K562 (cell line): ENCODE measurements around the gene IMPDH2. TPM values are rescaled to one million over a fixed set of nuclear protein-coding genes. Genes with fewer than 3 reads are reported as not detected.
A peak's percentile ranks its signal among the peaks of the same experiment; 100 is the strongest.

Source experiments
- COPS2 ChIP-seq: fragments of 450-650 bp; conservative IDR thresholded peaks from 2 replicates; pipeline ENCODE4 v1.6.1; 2016; ENCODE audit warnings: mild to moderate bottlenecking, moderate library complexity
- DNMT1 ChIP-seq: fragments of 450-650 bp; IDR thresholded peaks from 2 replicates; pipeline ENCODE4 v1.6.1; 2016; ENCODE audit warnings: antibody characterized with exemption, mild to moderate bottlenecking
- E2F6 ChIP-seq, 2 experiments: IDR thresholded peaks; 2 replicates each; pipeline ENCODE4 v1.6.1; 2011; ENCODE audit warnings: borderline replicate concordance in 1 of 2, control low read depth in 1 of 2, low read depth in 1 of 2, low read length in 1 of 2, mild to moderate bottlenecking in 1 of 2, mixed read lengths in 1 of 2, moderate library complexity in 1 of 2; ENCODE audit not compliant: insufficient read depth in 1 of 2, insufficient read length in 1 of 2, poor library complexity in 1 of 2, severe bottlenecking in 1 of 2; ENCODE audit errors: extremely low read depth in 1 of 2
- EWSR1 ChIP-seq: fragments of 450-650 bp; IDR thresholded peaks from 2 replicates; pipeline ENCODE4 v1.6.1; 2018; ENCODE audit warnings: borderline replicate concordance, mild to moderate bottlenecking, low read depth, moderate library complexity; ENCODE audit not compliant: partially characterized antibody
- FOXJ2 ChIP-seq: fragments of 200-800 bp; sonication (Bioruptor generic); IDR thresholded peaks from 2 replicates; pipeline ENCODE4 v1.6.1; 2016; ENCODE audit warnings: missing genetic modification characterization, missing compliant biosample characterization
- FOXO4 ChIP-seq: fragments of 450-650 bp; formaldehyde crosslinking; IDR thresholded peaks from 2 replicates; pipeline ENCODE4 v1.4.0; 2020; ENCODE audit warnings: mild to moderate bottlenecking, moderate library complexity
- HLTF ChIP-seq: fragments of 450-650 bp; IDR thresholded peaks from 2 replicates; pipeline ENCODE4 v1.6.1; 2016
- JUND ChIP-seq, 2 experiments: IDR thresholded peaks; 2 replicates in 1 of 2; 3 replicates in 1 of 2; pipeline ENCODE4 v1.6.1; 2011; ENCODE audit warnings: borderline replicate concordance in 2 of 2, low read depth in 2 of 2, low read length in 2 of 2, improper control_type of control experiment in 1 of 2, missing biosample characterization in 1 of 2, missing genetic modification characterization in 1 of 2, missing genetic modification reagents in 1 of 2
- L3MBTL2 ChIP-seq: fragments of 450-650 bp; IDR thresholded peaks from 2 replicates; pipeline ENCODE4 v1.6.1; 2016; ENCODE audit warnings: mild to moderate bottlenecking, moderate library complexity
- POLR2AphosphoS5 ChIP-seq: IDR thresholded peaks from 2 replicates; pipeline ENCODE4 v1.6.1; 2011; ENCODE audit warnings: mild to moderate bottlenecking, low read depth, low read length, moderate library complexity; ENCODE audit not compliant: control insufficient read depth, insufficient read depth
- PURB ChIP-seq: sonication (generic); formaldehyde crosslinking; IDR thresholded peaks from 2 replicates; pipeline ENCODE4 v1.9.0; 2021; ENCODE audit warnings: low read depth, mild to moderate bottlenecking, missing genetic modification reagents
- RCOR1 ChIP-seq, 2 experiments: IDR thresholded peaks; 2 replicates each; pipeline ENCODE4 v1.6.1; 2012; ENCODE audit warnings: low read depth in 2 of 2, low read length in 2 of 2, borderline replicate concordance in 1 of 2, improper control_type of control experiment in 1 of 2
- polyA plus RNA-seq, 8 experiments: library from polyadenylated mRNA; depleted of rRNA in 4 of 8; stranded (reverse) in 5 of 8; unstranded in 3 of 8; fragments of >200 nt; fragmentation: Nextera tagmentation in 2 of 8; fragmentation: Illumina TruSeq in 1 of 8; extraction: Ambion mirVana in 2 of 8; extraction: Trizol in 1 of 8; gene quantifications; 2 replicates each; pipeline versions ENCODE4 v1.2.1 to v1.2.3, GENCODE V29; 2011 to 2014; ENCODE audit warnings: inconsistent platforms in 1 of 8, missing spikeins in 1 of 8
- total RNA-seq, 7 experiments: library from RNA; depleted of rRNA in 6 of 7; stranded (reverse); fragments of >200 nt in 6 of 7; fragmentation: Illumina TruSeq in 2 of 7; extraction: Trizol in 2 of 7; gene quantifications; 2 replicates each; pipeline versions ENCODE4 v1.2.1 to v1.2.3, GENCODE V29; 2011 to 2021; ENCODE audit warnings: low replicate concordance in 1 of 7
- TF ChIP-seq, protein P1 (sequence below), 2 experiments: fragments of 450-650 bp in 1 of 2; IDR thresholded peaks; 2 replicates each; pipeline ENCODE4 v1.6.1; 2011 to 2017; ENCODE audit warnings: low read depth in 2 of 2, antibody characterized with exemption in 1 of 2, borderline replicate concordance in 1 of 2, low read length in 1 of 2, mild to moderate bottlenecking in 1 of 2, mixed read lengths in 1 of 2; ENCODE audit not compliant: control insufficient read depth in 1 of 2
- TF ChIP-seq, protein P2 (sequence below): fragments of 450-650 bp; formaldehyde crosslinking; conservative IDR thresholded peaks from 2 replicates; pipeline ENCODE4 v1.4.0; 2022; ENCODE audit warnings: mild to moderate bottlenecking, missing genetic modification characterization

The IMPDH2 gene
- total and polyA plus RNA-seq, 9 of the 15 experiments (the other 6 are each of a cell fraction or from before 2014, with no cell fraction given): 318 to 507 (median 366) TPM

DNA sequence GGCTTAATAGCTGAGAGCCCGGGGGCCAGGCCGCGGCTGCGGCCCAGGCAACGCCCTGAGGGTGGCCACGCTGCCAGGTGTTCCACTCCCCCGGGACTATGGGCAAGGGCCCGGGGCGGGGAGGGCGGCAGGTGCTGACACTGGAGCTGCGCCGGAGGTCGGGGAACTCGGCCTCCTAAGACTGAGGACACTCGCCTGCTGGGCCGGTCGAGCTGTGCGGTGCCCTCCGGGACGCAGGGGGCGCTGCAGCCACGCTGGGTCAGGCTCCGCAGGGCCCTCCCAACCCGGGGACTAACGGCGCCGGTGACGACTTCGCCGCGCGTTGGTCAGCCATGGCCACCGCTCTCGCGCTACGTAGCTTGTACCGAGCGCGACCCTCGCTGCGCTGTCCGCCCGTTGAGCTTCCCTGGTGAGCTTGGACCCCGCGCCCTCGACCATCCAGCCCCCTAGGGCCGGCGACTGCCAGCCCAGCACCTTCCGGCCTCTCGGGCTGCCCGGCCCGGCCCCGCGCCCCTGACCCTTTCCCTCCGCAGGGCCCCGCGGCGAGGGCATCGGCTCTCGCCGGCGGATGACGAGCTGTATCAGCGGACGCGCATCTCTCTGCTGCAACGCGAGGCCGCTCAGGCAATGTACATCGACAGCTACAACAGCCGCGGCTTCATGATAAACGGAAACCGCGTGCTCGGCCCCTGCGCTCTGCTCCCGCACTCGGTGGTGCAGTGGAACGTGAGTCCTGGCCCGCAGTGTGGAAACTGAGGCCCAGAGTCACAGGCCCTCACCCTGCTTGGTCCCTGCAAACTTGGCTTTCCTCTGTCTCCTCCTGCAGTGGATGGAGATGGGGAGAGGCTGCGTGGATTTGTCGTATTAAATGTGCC is 7.1 kb downstream of the IMPDH2 start, which contains the start of gene NDUFAF3 (continued):
- TF ChIP-seq FOXO4 (no peak), FOXJ2 (tag) (0 out of 2 replicates have a peak, but pooled peaks have one; percentile 7), EWSR1 (no peak), DNMT1 (no peak), POLR2AphosphoS5 (peak; percentile 50), JUND (IDR thresholded peaks at IDR 0.05; ENCODE audit: borderline replicate concordance, low read depth, low read length) (peak; percentile 61), JUND (tag; IDR thresholded peaks at IDR 0.05; ENCODE audit: borderline replicate concordance, low read depth, low read length) (no peak; the same call in 2 of the 3 replicates), RCOR1 (IDR thresholded peaks at IDR 0.05; ENCODE audit: borderline replicate concordance in 1 of 2, low read depth in 2 of 2, low read length in 2 of 2) (peak in 1 of 2 experiments; percentile 20; a peak in 1 of 4 replicates), PURB (no peak), HLTF (no peak), L3MBTL2 (peak; percentile 37; the same call in 1 of the 2 replicates), E2F6 (IDR thresholded peaks at IDR 0.05; ENCODE audit: borderline replicate concordance in 1 of 2, extremely low read depth in 1 of 2, insufficient read depth in 1 of 2, insufficient read length in 1 of 2, low read depth in 1 of 2, low read length in 1 of 2, poor library complexity in 1 of 2, severe bottlenecking in 1 of 2) (peak; percentile 51 to 54), COPS2 (no peak)
- TF ChIP-seq, protein P1, sequence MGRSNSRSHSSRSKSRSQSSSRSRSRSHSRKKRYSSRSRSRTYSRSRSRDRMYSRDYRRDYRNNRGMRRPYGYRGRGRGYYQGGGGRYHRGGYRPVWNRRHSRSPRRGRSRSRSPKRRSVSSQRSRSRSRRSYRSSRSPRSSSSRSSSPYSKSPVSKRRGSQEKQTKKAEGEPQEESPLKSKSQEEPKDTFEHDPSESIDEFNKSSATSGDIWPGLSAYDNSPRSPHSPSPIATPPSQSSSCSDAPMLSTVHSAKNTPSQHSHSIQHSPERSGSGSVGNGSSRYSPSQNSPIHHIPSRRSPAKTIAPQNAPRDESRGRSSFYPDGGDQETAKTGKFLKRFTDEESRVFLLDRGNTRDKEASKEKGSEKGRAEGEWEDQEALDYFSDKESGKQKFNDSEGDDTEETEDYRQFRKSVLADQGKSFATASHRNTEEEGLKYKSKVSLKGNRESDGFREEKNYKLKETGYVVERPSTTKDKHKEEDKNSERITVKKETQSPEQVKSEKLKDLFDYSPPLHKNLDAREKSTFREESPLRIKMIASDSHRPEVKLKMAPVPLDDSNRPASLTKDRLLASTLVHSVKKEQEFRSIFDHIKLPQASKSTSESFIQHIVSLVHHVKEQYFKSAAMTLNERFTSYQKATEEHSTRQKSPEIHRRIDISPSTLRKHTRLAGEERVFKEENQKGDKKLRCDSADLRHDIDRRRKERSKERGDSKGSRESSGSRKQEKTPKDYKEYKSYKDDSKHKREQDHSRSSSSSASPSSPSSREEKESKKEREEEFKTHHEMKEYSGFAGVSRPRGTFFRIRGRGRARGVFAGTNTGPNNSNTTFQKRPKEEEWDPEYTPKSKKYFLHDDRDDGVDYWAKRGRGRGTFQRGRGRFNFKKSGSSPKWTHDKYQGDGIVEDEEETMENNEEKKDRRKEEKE (IDR thresholded peaks at IDR 0.05; ENCODE audit: borderline replicate concordance in 1 of 2, control insufficient read depth in 1 of 2, low read depth in 2 of 2, low read length in 1 of 2): peak in 1 of 2 experiments; percentile 73; a peak in 1 of 4 replicates
- TF ChIP-seq, protein P2, sequence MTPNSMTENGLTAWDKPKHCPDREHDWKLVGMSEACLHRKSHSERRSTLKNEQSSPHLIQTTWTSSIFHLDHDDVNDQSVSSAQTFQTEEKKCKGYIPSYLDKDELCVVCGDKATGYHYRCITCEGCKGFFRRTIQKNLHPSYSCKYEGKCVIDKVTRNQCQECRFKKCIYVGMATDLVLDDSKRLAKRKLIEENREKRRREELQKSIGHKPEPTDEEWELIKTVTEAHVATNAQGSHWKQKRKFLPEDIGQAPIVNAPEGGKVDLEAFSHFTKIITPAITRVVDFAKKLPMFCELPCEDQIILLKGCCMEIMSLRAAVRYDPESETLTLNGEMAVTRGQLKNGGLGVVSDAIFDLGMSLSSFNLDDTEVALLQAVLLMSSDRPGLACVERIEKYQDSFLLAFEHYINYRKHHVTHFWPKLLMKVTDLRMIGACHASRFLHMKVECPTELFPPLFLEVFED: no peak
